DMS114 treated with DMSO at 0.1 percent for 48 hours (cell line): ENCODE measurements around the gene AXIN2.
"Not testable (repeated sequence)": the region's sequence is repeated elsewhere in the genome, so short reads cannot be mapped to it uniquely, and the experiment has no call there.

Source experiments
- DNase-seq: peaks from one replicate; lab custom pipeline; 2025; ENCODE audit not compliant: unreplicated experiment; lab: John Stamatoyannopoulos, UW

AXIN2 gene

DNA sequence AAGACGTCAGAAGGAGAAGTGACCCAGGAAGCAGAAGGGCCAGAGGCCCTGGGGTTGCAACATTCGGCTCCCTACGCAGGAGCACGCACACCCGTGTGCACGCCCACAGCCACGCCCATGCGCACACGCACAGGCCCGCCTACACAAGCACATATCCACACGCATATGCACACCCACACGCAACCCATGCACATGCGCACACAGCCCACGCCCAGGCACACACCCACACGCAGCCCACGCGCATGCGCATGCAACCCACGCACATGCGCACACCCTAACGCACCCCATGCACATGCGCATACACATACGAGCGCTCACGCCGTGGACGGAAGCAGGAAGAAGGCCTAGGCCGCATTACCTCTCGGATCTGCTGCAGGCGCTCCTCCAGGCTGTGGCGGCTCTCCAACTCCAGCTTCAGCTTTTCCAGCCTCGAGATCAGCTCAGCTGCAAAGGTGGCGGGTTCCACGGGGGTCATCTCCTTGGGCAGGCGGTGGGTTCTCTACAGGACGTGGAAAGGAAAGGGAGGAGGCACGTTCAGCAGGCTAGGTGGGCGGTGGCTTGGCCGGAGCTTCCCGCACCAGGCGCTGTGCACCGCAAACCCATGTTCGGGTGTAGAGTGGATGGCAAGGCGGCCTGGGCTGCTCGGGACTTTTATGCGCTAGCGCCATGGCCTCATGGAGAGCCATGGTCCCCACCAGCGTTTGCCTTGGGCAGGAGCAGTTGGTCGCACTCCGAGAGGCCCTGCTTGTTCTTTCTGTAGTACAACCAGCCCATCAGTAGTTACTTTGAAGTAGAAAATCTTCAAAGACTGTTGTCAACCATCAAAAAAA, 23.4 kb downstream of the AXIN2 start:
- DNase-seq, result no peak

DNA sequence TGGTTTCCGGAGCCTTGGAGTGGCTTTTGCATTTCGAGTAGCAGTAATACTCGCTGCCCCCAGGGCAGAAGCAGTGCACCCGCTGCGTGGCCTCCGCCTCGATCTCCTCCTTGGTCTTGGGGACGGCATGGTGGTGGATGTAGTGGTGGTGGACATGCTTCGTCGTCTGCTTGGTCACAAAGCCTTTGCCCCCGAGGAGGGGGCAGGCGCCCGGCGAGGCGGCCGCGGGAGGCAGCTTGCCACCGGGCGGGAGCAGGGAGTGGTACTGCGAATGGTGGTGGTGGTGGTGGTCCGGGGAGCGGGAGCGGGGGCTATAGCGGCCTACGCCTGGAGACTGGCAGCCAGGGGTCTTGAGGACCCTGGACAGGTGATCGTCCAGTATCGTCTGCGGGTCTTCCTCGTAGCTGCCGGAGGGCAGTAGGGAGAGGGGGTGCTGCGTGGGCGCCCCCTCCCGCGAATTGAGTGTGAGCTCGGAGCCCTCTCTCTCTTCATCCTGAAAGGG, 24.1 kb downstream of the AXIN2 start:
- DNase-seq, result no peak

DNA sequence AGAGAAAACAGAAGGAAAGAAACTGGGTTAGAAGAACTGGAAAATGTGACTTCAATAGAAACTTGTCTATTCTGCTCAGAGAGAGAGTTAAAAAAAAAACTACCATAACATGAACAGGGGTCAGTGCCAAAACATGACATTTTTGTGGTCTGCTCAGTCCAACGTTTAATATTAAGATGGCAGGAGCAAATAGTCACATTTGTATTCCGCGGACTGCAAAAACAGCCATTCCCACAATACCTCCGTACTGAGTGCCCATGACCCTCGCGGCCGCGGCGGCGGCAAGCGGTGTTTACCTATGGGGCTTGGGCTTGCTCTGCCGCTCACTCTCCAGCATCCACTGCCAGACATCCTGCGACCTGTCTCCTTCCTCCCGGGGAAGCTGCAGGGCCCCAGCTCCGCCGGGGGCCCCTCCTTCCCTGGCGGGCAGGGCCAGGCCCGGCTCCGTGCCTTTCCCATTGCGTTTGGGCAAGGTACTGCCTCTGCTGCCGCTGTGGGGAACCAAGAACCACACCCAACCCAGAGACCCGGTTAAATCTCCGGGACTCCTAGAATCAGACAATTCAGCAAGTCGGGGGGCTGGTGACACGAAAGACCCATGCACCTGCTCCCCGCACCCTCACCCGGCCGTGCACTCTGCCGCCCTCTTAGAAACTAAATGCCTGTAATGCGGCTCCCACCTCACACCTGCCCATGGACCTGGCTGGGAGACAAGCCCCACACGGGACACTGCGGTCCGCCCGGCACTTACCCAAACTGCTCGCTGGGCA, 24.7 kb downstream of the AXIN2 start:
- no peak for DNase-seq

DNA sequence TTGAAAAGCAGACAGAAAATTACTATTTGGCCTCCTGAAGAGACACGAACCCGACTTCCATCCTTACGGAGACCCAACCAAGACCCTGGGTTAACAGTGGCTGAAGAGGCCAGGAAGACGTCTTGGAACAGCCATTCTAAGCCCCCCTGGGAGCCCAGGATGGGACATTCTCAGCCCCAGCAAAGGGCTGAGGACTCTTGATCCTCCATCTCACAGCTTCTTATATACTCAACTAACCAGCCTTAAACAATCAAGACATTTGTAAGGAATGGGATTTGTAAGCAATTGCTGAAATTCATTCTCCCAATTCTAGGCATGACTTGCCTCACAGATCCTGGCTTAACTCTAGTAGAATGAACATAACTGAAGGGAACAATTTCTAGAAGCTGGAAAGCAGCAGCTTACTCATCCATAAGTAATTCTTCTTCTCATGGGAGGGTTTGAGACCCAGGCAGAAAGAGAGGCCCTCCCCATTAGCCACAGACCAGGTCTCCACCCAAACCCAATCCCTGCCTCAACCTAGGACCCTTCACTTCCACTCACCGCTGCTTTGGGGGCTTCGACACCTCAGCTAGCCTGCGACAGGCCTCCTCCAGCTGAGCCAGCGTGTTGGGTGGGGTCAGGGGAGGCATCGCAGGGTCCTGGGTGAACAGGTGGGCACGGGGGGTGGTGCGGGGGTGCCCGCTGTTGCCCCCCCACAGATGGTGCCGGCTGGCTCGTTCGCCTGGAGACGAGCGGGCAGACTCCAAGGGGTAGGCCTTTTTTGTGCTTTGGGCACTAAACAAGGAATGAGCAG, 25.5 kb downstream of the AXIN2 start:
- no peak for DNase-seq

DNA sequence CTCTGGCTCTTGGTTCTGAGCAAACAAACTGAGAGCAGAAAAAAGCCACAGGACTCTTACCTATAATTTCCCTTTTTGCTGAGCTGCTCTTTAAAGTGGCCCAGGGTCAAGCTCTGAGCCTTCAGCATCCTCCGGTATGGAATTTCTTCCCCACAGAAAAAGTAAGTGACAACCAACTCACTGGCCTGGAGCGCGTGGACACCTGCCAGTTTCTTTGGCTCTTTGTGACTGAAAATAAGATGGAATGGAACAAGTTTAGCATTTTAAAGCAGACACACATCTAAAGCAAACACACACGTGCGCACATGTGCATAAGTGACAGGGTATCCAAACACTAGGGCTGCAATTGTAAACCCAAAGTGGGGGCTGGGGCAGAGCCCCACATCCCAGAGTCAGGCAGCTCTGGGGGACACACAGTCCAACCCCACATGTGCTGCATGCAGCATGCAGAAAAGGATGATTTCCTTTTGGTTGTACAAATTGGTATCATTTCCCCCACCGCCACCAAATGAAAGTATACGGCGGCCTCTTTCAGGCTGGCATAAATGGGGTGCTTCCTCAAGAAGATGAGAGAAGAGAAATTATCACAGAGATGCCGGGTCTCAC, 27.5 kb downstream of the AXIN2 start:
- DNase-seq, result no peak

DNA sequence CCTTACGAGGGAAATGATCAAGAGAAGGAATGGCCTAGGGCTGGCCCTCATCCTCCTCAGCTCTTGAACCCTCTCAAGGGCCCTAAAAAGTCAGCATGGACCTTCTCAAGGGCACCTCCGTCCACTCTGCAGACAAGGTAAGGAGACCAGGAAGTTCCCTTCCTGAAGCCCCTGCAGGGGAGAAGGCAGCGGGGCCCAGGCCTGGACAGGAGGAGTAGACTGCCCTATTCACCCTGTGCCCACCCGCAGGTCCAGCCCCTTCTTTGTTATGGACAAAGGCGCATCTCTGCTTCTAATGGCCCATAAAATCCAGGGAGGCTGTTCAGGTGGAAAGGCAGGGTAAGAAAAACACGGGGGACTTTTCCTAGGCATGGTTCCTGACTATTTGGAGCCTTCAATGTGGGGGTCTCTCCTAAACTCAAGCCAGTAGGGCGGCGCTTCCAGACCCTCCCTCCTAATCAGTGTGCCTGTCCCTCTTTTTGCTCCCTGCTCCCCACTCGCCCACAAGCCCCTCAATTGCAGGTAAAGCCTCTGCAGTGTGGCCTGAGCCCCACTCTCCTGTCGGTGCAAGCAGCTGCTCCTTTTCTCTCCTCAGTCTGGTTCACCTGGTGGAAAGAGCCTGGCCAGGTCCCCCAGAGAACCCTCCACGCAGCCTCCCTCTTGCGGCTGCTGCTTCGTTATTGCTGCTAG, 28.2 kb downstream of the AXIN2 start:
- DNase-seq, result no peak

DNA sequence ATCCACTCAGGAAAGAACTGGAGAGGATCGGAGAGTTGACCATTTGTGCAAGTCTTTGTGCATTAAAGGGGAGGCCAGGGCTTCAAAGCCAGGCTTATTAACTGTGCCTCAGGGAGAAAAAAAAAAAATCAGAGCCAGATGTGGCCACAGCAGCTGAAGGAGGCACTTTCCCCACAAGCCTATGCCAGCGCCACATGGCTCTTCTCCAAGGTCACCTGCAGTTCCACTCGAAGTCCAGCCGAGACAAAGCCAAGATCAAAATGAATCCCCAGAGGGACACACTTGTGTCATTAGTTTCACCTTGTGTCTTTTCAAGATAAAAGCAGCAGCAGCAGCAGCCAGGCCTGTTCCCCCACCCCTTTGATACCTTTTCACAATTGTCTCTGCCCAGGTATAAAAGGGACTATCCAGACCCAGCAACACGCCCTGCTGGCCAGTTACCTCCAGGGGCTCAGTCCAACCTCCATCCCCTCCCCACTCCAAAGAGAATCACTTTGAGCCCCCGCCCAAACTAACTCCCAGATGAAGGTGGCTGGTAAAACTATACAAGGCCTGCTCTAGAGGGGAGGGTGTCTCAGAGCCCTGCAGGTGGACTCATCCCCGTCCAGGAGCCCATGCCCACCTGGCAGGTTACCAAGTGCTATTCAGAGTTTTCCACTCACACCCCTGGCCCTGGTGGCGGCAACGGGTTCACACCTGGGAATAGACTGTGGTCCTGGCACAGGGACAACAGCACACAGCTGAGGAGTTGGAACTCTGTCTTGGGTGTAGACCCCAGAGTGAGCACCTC, 29.2 kb downstream of the AXIN2 start:
- no peak for DNase-seq

DNA sequence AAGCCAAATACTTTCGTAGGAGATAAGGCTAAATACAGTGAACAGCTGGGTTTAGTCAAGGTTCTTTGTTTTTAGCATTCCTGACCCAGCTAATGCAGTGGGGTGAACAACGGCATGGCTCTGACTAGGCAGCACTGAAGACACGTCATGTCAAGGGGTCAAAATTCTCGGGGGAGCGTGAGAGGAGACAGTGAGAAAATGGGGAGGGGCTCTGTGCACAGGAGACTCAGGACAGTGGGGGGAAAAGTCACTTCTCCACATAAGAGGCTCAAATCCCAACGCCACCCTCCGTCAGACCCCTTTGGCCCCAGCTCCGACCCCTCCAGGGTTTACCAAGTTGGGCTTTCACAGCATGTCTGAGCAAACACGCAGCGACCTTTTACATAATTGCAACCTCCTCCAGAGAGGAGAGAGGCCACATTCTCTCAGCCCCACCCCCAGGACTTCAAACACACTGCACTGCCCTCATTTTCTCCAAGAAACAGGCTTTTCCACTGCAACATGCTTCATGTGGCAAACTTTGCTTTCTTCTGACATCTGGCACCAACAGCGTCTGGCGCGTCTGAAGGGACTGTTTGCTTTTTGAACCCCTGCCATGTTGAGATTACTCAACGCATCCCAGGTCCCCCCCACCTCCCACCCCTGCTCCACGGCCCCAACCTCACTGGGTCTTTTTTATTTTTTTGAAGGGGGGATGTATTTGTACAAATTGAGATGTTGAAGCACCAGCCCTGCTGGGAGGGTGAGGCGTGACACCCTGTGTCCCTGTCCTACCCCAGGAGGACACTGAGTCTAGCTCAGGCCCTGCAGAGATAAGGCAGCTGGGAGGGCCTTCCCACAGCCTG, 30.0 kb downstream of the AXIN2 start:
- DNase-seq, result no peak

DNA sequence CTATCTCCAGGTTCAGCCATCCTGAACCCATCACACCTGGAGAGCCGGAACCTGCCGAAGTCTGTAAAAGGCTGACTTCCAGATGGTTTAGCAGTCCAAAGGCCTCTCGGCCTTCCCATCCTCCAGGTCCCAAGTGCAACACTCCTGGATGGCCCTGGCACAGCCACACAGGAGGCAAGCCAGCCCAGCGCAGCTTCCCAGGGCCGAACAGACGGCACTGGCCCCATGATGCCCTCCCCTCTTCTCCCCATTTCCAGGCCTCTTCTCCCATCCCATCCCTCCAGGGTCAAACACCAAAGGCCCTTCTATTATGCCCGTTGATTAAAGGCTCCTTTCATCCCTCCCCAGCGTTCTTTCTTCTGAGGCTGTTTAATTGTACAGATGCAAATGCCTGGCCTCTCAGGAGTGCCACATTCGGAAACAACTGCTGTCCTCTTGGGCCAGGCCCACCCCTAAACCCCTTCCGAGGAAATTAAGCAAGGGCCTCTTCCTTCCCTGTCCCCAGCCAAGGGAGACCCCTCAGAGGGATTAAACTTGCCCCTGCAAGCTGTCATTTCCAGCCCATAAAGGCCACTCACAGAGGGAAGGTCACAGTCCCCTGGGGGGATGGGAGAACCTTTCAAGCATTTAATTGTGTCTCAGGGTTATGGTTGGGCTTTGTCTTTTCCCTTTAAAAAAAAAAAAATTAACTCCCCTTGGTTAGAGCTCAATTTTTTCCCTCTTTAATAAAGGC, 30.8 kb downstream of the AXIN2 start:
- no peak for DNase-seq

DNA sequence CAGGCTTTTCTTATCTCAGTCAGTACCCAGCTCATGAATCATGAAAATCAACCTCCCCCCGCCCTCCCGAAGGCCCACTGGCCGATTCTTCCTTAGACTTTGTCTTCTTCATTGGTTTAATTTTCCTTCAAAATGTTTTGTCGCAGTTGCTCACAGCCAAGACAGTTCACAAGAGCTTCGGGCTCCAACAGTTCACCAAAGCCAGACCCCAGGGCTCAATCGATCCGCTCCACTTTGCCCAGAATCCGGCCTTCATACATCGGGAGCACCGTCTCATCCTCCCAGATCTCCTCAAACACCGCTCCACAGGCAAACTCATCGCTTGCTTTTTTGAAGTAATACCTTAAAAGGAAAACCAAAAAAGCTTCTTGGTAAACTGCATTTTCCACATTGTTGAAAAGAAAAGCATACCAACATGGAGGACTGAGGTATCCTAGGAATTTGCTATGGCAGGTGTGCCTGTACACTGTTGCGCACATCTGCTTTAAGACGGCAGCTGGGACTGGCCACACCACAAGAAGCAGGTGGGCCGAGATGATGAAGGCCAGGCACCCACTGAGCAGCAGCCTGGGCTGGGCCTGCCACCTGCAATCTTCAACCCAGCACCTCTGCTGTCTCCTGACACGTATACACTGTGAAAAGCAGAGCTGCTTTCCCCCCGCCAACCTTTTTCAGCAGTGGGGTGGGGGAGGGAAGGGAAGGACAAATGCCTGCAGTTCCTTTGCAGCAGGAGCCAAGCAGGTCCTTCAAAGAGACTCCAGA, 31.5 kb downstream of the AXIN2 start:
- no peak for DNase-seq

DNA sequence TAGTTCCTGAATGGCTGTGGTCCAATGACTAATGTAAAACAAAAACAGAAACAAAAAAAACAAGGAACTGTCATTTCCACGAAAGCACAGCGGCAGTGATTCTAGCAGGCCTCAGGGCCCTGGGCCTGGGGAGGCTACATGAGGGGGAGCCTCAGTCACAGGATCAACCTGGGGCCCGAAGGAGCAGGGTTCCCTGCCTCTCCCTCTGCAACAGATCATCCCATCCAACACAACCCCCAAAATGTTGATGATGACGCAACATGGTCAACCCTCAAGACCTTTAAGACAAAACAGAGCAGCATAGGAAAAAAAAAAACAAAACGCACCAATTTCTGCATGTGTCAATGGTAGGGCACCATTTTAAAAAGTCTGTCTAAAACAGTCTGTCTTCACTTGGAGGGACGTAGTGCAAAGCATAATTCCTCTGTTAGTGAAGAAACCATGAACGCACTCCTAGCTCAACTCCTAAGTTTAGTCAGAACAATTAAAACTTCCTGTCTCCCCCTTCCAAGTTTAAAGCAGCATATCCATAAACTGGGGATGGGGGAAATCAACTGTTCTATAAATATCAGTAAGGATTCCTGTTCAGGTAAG, 32.3 kb downstream of the AXIN2 start:
- DNase-seq, result no peak

DNA sequence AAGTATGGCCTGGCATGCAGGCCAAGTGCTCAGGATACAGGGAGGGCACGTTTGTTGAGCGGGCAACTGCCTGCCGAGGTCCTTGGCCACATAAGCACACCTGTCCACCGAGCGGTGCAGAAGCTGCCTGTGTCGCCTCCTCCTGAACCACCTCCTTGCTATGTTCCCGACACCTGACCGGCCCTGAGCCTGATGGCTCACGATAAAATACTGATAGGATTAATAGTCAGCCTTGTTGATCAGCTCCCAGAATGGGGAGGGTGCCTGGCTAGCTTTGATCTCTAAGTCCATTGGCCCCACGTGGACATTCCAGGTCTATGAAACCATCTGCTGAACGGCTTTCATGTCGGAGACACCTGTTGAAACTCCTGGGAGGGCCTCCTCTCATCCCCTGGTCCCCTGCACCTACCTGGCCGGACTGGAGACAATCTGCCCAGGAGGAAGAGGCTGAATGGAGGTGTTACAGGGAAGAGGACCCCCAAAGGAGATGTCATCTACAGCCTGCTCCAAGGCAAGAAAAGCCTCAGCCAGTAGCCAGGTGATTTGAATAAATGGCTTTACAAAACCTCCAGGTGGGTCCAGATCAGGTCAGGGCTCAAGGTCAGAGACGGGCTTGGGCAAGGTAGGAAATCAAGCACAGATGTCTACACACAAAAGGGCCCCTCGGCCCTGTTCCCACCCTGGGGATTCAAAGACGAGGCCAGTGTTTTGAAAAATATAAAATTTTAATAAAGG, 33.4 kb downstream of the AXIN2 start:
- no peak for DNase-seq

DNA sequence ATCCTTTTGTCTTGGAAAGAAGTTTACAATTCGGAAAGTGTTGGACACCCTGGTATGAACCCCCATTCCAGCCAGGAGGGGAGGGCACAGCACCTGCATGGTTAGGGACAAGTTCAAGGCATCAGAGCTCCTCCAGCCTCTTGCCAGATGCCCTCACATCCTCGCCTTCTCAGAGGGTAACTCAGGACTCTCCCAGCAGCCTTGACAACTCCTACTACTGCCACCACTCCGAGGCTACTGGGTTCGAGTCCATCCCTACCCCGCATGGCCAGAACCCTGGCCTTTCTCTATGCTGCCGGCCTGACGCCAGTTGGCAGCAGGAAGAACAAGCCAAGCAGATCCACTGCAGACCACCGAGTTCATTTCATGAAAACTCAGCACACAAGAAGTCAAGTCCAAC, 34.1 kb downstream of the AXIN2 start:
- DNase-seq, result no peak

DNA sequence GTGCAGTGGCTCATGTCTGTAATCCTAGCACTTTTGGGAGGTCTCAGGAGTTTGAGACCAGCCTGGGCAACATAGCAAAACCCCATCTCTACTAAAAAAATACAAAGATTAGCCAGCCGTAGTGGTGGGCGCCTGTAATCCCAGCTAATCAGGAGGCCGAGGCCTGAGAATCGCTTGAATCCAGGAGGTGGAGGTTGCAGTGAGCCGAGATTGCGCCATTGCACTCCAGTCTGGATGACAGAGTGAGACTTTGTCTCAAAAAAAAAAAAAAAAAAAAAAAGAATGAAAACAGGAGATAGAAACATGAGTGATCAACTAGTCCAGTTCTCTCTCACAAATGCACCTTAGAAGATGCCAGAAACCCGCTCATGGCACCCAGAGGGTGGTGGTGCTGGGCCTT, 34.6 kb downstream of the AXIN2 start:
- not testable (repeated sequence) for DNase-seq

DNA sequence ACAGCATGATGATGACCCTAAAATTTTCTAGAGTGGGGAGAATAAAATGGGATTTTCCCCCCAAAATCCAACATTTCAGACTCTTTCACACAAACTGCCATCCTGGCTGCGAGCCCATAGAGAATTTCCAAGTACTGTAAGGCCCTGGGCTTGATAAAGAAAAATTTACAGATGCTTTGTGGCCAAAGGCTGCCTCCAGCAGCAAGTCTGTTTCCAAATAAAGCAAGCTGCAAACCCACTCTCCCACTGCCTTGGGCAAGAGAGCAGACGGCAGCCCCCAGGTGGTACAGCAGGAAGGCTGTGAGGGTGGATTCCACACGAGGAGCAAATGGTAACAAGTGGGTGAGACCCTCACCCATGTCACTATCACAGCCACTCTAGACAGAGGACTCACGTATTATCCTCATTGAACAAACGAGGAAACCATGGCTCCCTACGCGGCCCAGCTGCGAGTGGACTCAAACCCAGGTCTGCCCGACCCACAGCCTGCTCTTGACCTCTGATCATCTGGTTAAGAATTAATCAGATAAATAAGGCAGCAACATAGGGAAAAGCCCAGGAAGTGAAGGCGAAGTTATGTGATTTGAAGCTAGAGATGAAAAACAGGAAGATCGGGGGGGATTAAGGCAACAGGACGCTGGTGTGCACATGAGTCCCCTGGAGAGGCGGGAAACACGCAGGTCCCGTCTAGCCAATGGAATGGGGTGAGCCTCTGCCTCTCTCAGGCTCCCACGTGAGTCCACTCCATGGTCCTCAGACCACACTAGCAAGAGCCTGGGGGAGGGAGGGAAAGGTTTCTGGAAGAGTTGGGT, 37.4 kb downstream of the AXIN2 start:
- no peak for DNase-seq
